Measurements from ENCODE around the gene NLK. TPM values are rescaled to one million over a fixed set of nuclear protein-coding genes. Genes with fewer than 3 reads are reported as not detected.
"Not testable (repeated sequence)": the region's sequence is repeated elsewhere in the genome, so short reads cannot be mapped to it uniquely, and the experiment has no call there.

NLK gene
- total RNA-seq, 1 experiment from 2014 or later, result 21.8 TPM

GRCh38 chr17:28221751-28222414 lies 179.4 kb downstream of the NLK start:
- no peaks in the 10 kb centered on the region for H3K9me3 ChIP-seq (replicated peaks)
- DNase-seq (ENCODE audit: low read depth in 1 of 2, low spot score in 2 of 2), result no peak

DNA sequence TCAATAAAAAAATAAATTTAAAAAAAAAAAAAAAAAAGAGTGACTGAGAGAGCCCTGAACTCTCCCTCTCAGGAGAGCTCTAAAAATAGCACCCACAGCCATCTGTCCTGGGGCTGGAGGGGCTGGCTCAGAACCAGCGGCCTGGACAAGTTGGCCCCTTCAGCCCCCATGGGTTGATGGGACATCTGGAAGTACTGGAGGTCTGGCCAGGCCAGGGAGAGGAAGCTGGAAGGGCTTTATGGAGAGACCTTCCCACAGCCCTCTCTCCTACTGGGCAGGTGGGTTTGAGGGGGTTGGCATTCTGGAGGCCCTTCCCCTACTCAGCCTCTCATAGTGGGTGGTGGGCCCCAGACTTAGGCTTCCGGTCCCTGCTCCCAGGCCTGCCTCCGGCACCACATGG lies 182.8 kb downstream of the NLK start:
- Histone ChIP-seq H3K9me3 (replicated peaks) (no peaks in the 10 kb centered on the region), H3K4me1 (replicated peaks) (peaks cover 25% of the 10 kb centered on the region), H3K27ac (no peak overlapping the region), H3K36me3 (no peaks in the 10 kb centered on the region), H3K4me3 (no peak overlapping the region), H3K27me3 (replicated peaks) (no peaks in the 10 kb centered on the region)
- no peak for DNase-seq (ENCODE audit: low read depth in 1 of 2, low spot score in 2 of 2)

More at GRCh38 chr17:28221751-28222414, 179.4 kb downstream of the NLK start:
- Histone ChIP-seq H3K4me3 (no peak overlapping the region), H3K4me1 (replicated peaks) (no peaks in the 10 kb centered on the region), H3K27ac (no peak overlapping the region), H3K27me3 (replicated peaks) (no peaks in the 10 kb centered on the region), H3K36me3 (no peaks in the 10 kb centered on the region)

- no peak for DNase-seq (ENCODE audit: low read depth in 1 of 2, low spot score in 2 of 2)
- Histone ChIP-seq H3K4me3 (no peak overlapping the region), H3K9me3 (replicated peaks) (no peaks in the 10 kb centered on the region), H3K27me3 (replicated peaks) (no peaks in the 10 kb centered on the region), H3K27ac (no peak overlapping the region), H3K36me3 (no peaks in the 10 kb centered on the region), H3K4me1 (replicated peaks) (peaks cover 27% of the 10 kb centered on the region)
Observed at GRCh38 chr17:28225867-28226266, 183.4 kb downstream of the NLK start.

- no peaks in the 10 kb centered on the region for H3K36me3 ChIP-seq
- H3K4me1 ChIP-seq (replicated peaks), result peaks cover 27% of the 10 kb centered on the region
- DNase-seq (ENCODE audit: low read depth in 1 of 2, low spot score in 2 of 2), result no peak
- peak overlapping the region; percentile 40; the same call in 1 of the 2 replicates for H3K4me3 ChIP-seq
- H3K27me3 ChIP-seq (replicated peaks), result no peaks in the 10 kb centered on the region
- no peaks in the 10 kb centered on the region for H3K9me3 ChIP-seq (replicated peaks)
- no peak overlapping the region for H3K27ac ChIP-seq
Observed at GRCh38 chr17:28226563-28227315, 184.3 kb downstream of the NLK start.

DNA sequence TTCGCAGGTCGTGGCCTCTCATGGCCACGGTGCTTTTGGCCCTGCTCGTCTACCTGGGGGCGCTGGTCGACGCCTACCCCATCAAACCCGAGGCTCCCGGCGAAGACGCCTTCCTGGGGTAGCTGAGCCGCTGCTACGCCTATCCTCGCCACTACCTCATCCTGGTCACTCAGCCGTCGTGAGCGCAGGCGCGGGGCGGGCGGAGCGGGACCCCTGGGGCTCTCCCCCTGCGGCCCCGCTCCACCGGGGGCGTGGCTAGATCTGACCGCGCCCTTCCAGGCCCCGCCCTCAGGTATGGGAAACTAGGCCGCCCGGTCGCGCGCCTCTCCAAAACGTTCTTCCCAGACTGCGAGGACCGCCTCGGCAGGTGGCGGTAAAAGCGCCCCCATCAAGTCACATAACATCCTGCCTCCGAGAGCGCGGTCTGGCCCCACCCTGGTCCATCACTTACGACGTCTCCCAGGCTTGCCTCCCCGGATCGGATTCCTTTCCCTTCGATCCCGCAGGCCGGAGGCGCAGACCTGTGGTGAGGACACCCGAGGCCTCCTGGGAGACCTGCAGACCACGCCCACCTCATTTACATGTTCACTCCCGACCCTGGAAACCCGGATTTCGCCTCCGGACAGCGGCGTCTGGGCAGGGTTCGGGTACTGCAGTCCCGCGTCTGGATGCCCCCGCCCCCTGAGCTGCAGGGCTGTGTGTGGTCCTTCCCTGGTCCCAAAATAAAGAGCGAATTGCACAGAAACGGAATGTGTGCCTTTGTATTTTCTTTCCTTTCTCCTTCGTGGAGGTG lies 185.0 kb downstream of the NLK start:
- Histone ChIP-seq H3K27ac (no peak overlapping the region), H3K4me1 (replicated peaks) (peaks cover 27% of the 10 kb centered on the region), H3K4me3 (peak overlapping the region; percentile 40), H3K36me3 (no peaks in the 10 kb centered on the region), H3K27me3 (replicated peaks) (no peaks in the 10 kb centered on the region), H3K9me3 (replicated peaks) (no peaks in the 10 kb centered on the region)
- peak; percentile 65 to 88 for DNase-seq (ENCODE audit: low read depth in 1 of 2, low spot score in 2 of 2)

GRCh38 chr17:28228109-28228840 lies 185.8 kb downstream of the NLK start:
- H3K4me3 ChIP-seq, result peak overlapping the region; percentile 40

GRCh38 chr17:28228986-28229729 lies 186.7 kb downstream of the NLK start:
- no peak for DNase-seq (ENCODE audit: low read depth in 1 of 2, low spot score in 2 of 2)
- Histone ChIP-seq H3K4me3 (no peak overlapping the region), H3K27me3 (replicated peaks) (no peaks in the 10 kb centered on the region), H3K9me3 (replicated peaks) (no peaks in the 10 kb centered on the region), H3K27ac (no peak overlapping the region), H3K36me3 (no peaks in the 10 kb centered on the region), H3K4me1 (replicated peaks) (peaks cover 27% of the 10 kb centered on the region)

More at GRCh38 chr17:28228109-28228840, 185.8 kb downstream of the NLK start:
- Histone ChIP-seq H3K4me1 (replicated peaks) (peaks cover 27% of the 10 kb centered on the region), H3K9me3 (replicated peaks) (no peaks in the 10 kb centered on the region), H3K27ac (no peak overlapping the region), H3K36me3 (no peaks in the 10 kb centered on the region), H3K27me3 (replicated peaks) (no peaks in the 10 kb centered on the region)
- no peak for DNase-seq (ENCODE audit: low read depth in 1 of 2, low spot score in 2 of 2)

GRCh38 chr17:28230011-28230410 lies 187.5 kb downstream of the NLK start:
- Histone ChIP-seq H3K27me3 (replicated peaks) (no peaks in the 10 kb centered on the region), H3K4me1 (replicated peaks) (peaks cover 27% of the 10 kb centered on the region), H3K36me3 (no peaks in the 10 kb centered on the region), H3K27ac (no peak overlapping the region), H3K4me3 (no peak overlapping the region), H3K9me3 (replicated peaks) (no peaks in the 10 kb centered on the region)
- DNase-seq (ENCODE audit: low read depth in 1 of 2, low spot score in 2 of 2), result no peak

GRCh38 chr17:28230607-28231006 lies 188.1 kb downstream of the NLK start:
- peaks cover 27% of the 10 kb centered on the region for H3K4me1 ChIP-seq (replicated peaks)
- DNase-seq (ENCODE audit: low read depth in 1 of 2, low spot score in 2 of 2); H3K36me3 ChIP-seq; H3K27ac ChIP-seq; H3K9me3 ChIP-seq (replicated peaks); H3K27me3 ChIP-seq (replicated peaks); H3K4me3 ChIP-seq: not testable (repeated sequence)

- H3K27me3 ChIP-seq (replicated peaks); H3K36me3 ChIP-seq; H3K9me3 ChIP-seq (replicated peaks); H3K27ac ChIP-seq; H3K4me3 ChIP-seq; DNase-seq (ENCODE audit: low read depth in 1 of 2, low spot score in 2 of 2): not testable (repeated sequence)
- peaks cover 27% of the 10 kb centered on the region for H3K4me1 ChIP-seq (replicated peaks)
Observed at GRCh38 chr17:28231624-28232023, 189.1 kb downstream of the NLK start.

GRCh38 chr17:28232966-28233870 lies 190.7 kb downstream of the NLK start:
- not testable (repeated sequence) for H3K27me3 ChIP-seq (replicated peaks); H3K36me3 ChIP-seq; DNase-seq (ENCODE audit: low read depth in 1 of 2, low spot score in 2 of 2); H3K4me3 ChIP-seq; H3K27ac ChIP-seq; H3K9me3 ChIP-seq (replicated peaks)
- H3K4me1 ChIP-seq (replicated peaks), result peaks cover 15% of the 10 kb centered on the region
